ENCODE results near the gene CCDC89.

DNA sequence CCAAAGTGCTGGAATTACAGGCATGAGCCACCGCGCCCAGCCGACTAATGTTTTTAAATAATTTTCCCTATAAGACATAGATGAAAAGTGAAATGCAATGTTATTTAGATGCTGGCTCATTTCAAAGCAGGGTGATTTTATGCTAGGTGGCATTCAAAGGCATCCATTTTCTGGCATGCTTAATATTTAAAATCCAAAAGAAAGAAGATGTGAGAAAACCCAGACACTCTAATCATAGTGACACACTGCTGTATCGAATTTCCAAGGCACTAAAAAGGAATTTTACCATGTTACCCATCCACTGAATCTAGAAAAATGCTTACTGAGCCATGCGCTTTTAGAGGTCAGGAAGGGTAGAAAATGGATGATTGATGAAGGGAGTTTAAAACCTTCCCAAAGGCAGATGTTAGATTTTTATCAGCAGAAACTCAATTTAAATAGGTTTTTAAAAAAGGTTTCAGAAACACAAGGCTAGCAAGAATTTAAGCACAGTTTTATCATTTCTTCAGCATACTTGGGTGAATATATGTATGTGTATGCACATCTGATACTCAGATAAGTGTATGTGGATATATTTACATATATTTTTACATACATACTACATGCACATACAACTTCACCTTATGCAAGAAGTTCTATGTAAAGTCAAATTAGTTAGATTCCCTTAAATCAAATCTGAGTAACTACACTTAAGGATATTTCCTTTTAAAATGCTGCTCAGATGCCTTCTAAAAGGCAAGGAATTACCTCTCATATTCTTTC lies 24.1 kb upstream of the CCDC89 start:
- TF ChIP-seq, protein P1, sequence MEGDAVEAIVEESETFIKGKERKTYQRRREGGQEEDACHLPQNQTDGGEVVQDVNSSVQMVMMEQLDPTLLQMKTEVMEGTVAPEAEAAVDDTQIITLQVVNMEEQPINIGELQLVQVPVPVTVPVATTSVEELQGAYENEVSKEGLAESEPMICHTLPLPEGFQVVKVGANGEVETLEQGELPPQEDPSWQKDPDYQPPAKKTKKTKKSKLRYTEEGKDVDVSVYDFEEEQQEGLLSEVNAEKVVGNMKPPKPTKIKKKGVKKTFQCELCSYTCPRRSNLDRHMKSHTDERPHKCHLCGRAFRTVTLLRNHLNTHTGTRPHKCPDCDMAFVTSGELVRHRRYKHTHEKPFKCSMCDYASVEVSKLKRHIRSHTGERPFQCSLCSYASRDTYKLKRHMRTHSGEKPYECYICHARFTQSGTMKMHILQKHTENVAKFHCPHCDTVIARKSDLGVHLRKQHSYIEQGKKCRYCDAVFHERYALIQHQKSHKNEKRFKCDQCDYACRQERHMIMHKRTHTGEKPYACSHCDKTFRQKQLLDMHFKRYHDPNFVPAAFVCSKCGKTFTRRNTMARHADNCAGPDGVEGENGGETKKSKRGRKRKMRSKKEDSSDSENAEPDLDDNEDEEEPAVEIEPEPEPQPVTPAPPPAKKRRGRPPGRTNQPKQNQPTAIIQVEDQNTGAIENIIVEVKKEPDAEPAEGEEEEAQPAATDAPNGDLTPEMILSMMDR (IDR thresholded peaks at IDR 0.05): no peak
- TF ChIP-seq POLR2A (IDR thresholded peaks at IDR 0.05): no peak
- no peak for TF ChIP-seq EP300 (IDR thresholded peaks at IDR 0.05)
- no peak for TF ChIP-seq POLR2AphosphoS5 (IDR thresholded peaks at IDR 0.05)

All from sigmoid colon (tissue), 4 donors.